Measurements from ENCODE around the gene COL24A1.
"Not testable (repeated sequence)": the region's sequence is repeated elsewhere in the genome, so short reads cannot be mapped to it uniquely, and the experiment has no call there.

COL24A1 gene

GRCh38 chr1:86084998-86085397 is 71.6 kb downstream of the COL24A1 start:
- DNase-seq (ENCODE audit: low read depth in 2 of 2), result no peak

GRCh38 chr1:86082183-86082582 is 74.4 kb downstream of the COL24A1 start:
- DNase-seq (ENCODE audit: low read depth in 2 of 2), result no peak

- DNase-seq (ENCODE audit: low read depth in 2 of 2), result not testable (repeated sequence)
Measured at GRCh38 chr1:86072474-86072873, 84.1 kb downstream of the COL24A1 start.

GRCh38 chr1:86071870-86072269 is 84.7 kb downstream of the COL24A1 start:
- DNase-seq (ENCODE audit: low read depth in 2 of 2), result not testable (repeated sequence)

- no peak for DNase-seq (ENCODE audit: low read depth in 2 of 2)
Measured at GRCh38 chr1:86069757-86070145, 86.8 kb downstream of the COL24A1 start.

GRCh38 chr1:86068841-86069756 is 87.5 kb downstream of the COL24A1 start:
- DNase-seq (ENCODE audit: low read depth in 2 of 2), result no peak

- no peak for DNase-seq (ENCODE audit: low read depth in 2 of 2)
Measured at GRCh38 chr1:86068271-86068721, 88.3 kb downstream of the COL24A1 start.

- no peak for DNase-seq (ENCODE audit: low read depth in 2 of 2)
Measured at GRCh38 chr1:86067626-86068025, 88.9 kb downstream of the COL24A1 start.

- DNase-seq (ENCODE audit: low read depth in 2 of 2), result no peak
Measured at GRCh38 chr1:86064899-86065298, 91.7 kb downstream of the COL24A1 start.

- DNase-seq (ENCODE audit: low read depth in 2 of 2), result no peak
Measured at GRCh38 chr1:86063721-86064120, 92.9 kb downstream of the COL24A1 start.

- DNase-seq (ENCODE audit: low read depth in 2 of 2), result no peak
Measured at GRCh38 chr1:86062453-86062852, 94.1 kb downstream of the COL24A1 start.

- no peak for DNase-seq (ENCODE audit: low read depth in 2 of 2)
Measured at GRCh38 chr1:86061551-86061990, 95.0 kb downstream of the COL24A1 start.

- no peak for DNase-seq (ENCODE audit: low read depth in 2 of 2)
Measured at GRCh38 chr1:86054396-86054795, 102.2 kb downstream of the COL24A1 start.

- no peak for DNase-seq (ENCODE audit: low read depth in 2 of 2)
Measured at GRCh38 chr1:86052948-86053698, 103.4 kb downstream of the COL24A1 start.

- DNase-seq (ENCODE audit: low read depth in 2 of 2), result no peak
Measured at GRCh38 chr1:86035101-86035500, 121.5 kb downstream of the COL24A1 start.

GRCh38 chr1:86030180-86030579 is 126.4 kb downstream of the COL24A1 start:
- DNase-seq (ENCODE audit: low read depth in 2 of 2), result no peak

GRCh38 chr1:86018283-86018923 is 138.2 kb downstream of the COL24A1 start:
- DNase-seq (ENCODE audit: low read depth in 2 of 2), result no peak

GRCh38 chr1:86016076-86016759 is 140.4 kb downstream of the COL24A1 start:
- no peak for DNase-seq (ENCODE audit: low read depth in 2 of 2)

GRCh38 chr1:86015375-86015774 is 141.2 kb downstream of the COL24A1 start:
- no peak for DNase-seq (ENCODE audit: low read depth in 2 of 2)

GRCh38 chr1:86000601-86001000 is 156.0 kb downstream of the COL24A1 start:
- DNase-seq (ENCODE audit: low read depth in 2 of 2), result no peak

- no peak for DNase-seq (ENCODE audit: low read depth in 2 of 2)
Measured at GRCh38 chr1:85998105-85998855, 158.3 kb downstream of the COL24A1 start.

All from stimulated activated CD8-positive, alpha-beta memory T cell treated with anti-CD3 and anti-CD28 coated beads, Interleukin-2, amount 100 ng/mL, for 48 hours (primary cell).